Cardiac fibroblast (primary cell): ENCODE measurements around the gene OSBPL3.

Experiments
- DNase-seq, 2 donors: peaks; one replicate each; pipeline versions ENCODE4 v3.0.0 to v3.0.0-alpha.2; 2010; ENCODE audit warnings: low read depth in 2 of 2
- H3K4me3 ChIP-seq, 2 donors: replicated peaks in 1 of 2; 1 replicate in 1 of 2; 2 replicates in 1 of 2; pipeline ENCODE4 v1.5.1; 2011; ENCODE audit warnings: low read depth in 2 of 2, low read length in 2 of 2, mild to moderate bottlenecking in 2 of 2, moderate library complexity in 1 of 2
- CTCF ChIP-seq: IDR thresholded peaks from one replicate; pipeline ENCODE4 v1.5.1; 2011; ENCODE audit warnings: low read depth, mild to moderate bottlenecking, low read length, inconsistent platforms

Gene OSBPL3

GRCh38 chr7:24946467-24946866, 33.5 kb downstream of the OSBPL3 start:
- no peak overlapping the region for H3K4me3 ChIP-seq
- no peak for TF ChIP-seq CTCF
- DNase-seq = no peak

- TF ChIP-seq CTCF = no peak
- no peak overlapping the region for H3K4me3 ChIP-seq
- DNase-seq = no peak
Observed at GRCh38 chr7:24945899-24946298, 34.1 kb downstream of the OSBPL3 start.

GRCh38 chr7:24943096-24943948, 36.7 kb downstream of the OSBPL3 start:
- H3K4me3 ChIP-seq = no peak overlapping the region
- no peak for TF ChIP-seq CTCF
- no peak for DNase-seq

GRCh38 chr7:24942226-24942625, 37.8 kb downstream of the OSBPL3 start:
- DNase-seq = no peak
- H3K4me3 ChIP-seq = no peak overlapping the region
- TF ChIP-seq CTCF = no peak

- DNase-seq = peak in 1 of 2 donors; percentile 38
- TF ChIP-seq CTCF = no peak
Observed at GRCh38 chr7:24939416-24939815, 40.6 kb downstream of the OSBPL3 start.

GRCh38 chr7:24936121-24936824, 43.7 kb downstream of the OSBPL3 start:
- no peak overlapping the region for H3K4me3 ChIP-seq
- DNase-seq = peak in 1 of 2 donors; percentile 53
- TF ChIP-seq CTCF = no peak

More at GRCh38 chr7:24939416-24939815, 40.6 kb downstream of the OSBPL3 start:
- H3K4me3 ChIP-seq = no peak overlapping the region
